Kidney epithelial cell (primary cell): Measurements from ENCODE around the gene SLC29A3. TPM values are rescaled to one million over a fixed set of nuclear protein-coding genes. Genes with fewer than 3 reads are reported as not detected.

ENCODE experiments used
- DNase-seq: peaks from one replicate; pipeline ENCODE4 v3.0.0-alpha.2; 2010; ENCODE audit warnings: low read depth
- H3K27me3 ChIP-seq: 2 replicates; pipeline ENCODE4 v1.6.0; 2011; ENCODE audit warnings: low read length; ENCODE audit not compliant: control insufficient read depth, insufficient read depth
- H3K36me3 ChIP-seq: 2 replicates; pipeline ENCODE4 v1.5.1; 2011; ENCODE audit warnings: low read length; ENCODE audit not compliant: control insufficient read depth, insufficient read depth
- H3K4me3 ChIP-seq: 2 replicates; pipeline ENCODE4 v1.5.1; 2011; ENCODE audit warnings: low read depth, mild to moderate bottlenecking, control low read depth, low read length
- total RNA-seq: library from RNA; depleted of rRNA; stranded (reverse); fragments of >200 nt; gene quantifications from 2 replicates; pipeline ENCODE4 v1.2.3, GENCODE V29; 2015
- TF ChIP-seq, protein P1 (sequence below): IDR thresholded peaks from 2 replicates; pipeline ENCODE4 v1.5.1; 2011; ENCODE audit warnings: mild to moderate bottlenecking, moderate library complexity, low read length, control low read depth, inconsistent platforms; ENCODE audit not compliant: insufficient read depth, poor library complexity, severe bottlenecking

SLC29A3 gene
- total RNA-seq, 1 donor from 2014 or later: 3.6 TPM

DNA sequence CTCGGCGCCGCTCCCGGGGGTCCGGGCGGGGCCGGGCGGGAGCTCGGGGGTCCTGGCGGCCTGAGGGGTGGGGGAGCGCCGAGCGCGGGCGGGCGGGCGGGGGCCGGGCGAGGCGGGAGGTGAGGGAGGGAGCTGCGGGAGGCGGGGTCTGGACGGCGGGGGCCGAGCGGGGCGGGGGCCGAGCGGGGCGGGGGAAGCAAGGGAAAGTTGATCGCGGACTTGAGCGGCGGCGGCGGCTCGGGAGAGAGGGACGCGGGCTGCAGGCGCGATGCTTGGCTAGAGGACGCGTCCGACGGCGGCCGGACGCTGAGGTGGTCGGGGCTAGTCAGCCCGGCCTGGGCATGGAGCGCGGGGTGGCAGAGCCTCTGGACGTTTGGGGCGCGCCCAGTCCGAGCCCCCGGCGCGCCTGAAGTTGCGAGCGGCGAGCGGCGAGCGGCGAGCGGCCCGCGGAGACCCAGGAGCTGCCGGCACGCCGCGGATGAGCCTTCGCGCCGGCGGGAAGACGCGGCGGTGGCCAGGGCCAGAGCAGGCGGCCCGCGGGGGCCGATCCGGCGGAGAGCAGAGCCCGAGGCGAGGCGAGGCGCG is 77.7 kb downstream of the SLC29A3 start, which contains the start of gene CDH23:
Gene CDH23 (plus strand): TSS at position 210 of the 585 bp plus-strand sequence. CDS start 42,912 bp downstream, outside the sequence.
- Histone ChIP-seq H3K36me3 (no peaks in the 10 kb centered on the region), H3K4me3 (no peak within 1 kb of the TSS), H3K27me3 (peaks cover 68% of the 10 kb centered on the region)
- no peak for DNase-seq
- TF ChIP-seq, protein P1, sequence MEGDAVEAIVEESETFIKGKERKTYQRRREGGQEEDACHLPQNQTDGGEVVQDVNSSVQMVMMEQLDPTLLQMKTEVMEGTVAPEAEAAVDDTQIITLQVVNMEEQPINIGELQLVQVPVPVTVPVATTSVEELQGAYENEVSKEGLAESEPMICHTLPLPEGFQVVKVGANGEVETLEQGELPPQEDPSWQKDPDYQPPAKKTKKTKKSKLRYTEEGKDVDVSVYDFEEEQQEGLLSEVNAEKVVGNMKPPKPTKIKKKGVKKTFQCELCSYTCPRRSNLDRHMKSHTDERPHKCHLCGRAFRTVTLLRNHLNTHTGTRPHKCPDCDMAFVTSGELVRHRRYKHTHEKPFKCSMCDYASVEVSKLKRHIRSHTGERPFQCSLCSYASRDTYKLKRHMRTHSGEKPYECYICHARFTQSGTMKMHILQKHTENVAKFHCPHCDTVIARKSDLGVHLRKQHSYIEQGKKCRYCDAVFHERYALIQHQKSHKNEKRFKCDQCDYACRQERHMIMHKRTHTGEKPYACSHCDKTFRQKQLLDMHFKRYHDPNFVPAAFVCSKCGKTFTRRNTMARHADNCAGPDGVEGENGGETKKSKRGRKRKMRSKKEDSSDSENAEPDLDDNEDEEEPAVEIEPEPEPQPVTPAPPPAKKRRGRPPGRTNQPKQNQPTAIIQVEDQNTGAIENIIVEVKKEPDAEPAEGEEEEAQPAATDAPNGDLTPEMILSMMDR: no peak

DNA sequence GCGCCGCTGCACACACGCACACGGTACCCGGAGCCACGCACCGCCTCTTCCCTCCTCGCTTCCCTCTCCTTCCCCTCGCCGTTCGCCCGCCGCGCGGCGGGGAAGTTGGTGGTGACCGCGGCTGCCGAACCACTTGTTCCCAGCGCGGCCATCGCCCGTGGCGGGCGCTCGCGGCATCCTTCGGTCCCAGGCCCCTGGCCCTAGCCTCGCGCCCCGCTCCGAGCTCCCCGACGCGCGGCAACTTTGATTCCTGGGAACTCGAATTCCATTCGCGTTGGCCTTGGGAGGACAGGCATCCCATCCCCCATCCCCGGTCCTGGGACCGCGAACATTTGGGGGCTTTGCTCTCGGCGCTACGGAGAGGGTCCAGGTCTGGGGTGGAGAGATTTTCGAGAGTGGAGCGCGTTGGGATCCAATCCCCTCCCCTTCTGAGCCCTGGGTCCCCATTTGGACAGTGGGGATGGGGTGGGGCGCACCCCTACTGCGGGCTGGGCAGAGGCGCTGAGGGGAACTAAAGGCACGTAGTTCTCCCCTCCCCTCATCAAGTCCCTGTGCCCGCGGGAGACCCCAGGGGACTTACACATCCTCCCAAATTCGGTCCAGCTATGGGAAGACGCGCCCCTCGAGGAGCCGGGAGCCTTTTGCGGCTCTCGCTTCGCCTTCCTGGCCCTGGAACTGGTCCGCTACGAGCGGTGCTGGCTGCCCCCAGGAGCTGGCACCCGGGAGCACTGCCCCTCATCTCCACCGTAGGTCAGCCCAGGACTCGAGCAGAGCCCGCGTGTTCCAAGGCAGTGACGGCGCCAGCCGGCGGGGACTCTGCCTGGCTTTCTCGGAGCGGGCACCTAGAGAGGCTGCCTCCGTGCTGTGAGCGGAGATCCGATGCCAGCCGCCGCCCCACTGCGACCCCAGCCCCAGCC is 78.5 kb downstream of the SLC29A3 start:
- TF ChIP-seq, protein P1: no peak
- no peak for DNase-seq

DNA sequence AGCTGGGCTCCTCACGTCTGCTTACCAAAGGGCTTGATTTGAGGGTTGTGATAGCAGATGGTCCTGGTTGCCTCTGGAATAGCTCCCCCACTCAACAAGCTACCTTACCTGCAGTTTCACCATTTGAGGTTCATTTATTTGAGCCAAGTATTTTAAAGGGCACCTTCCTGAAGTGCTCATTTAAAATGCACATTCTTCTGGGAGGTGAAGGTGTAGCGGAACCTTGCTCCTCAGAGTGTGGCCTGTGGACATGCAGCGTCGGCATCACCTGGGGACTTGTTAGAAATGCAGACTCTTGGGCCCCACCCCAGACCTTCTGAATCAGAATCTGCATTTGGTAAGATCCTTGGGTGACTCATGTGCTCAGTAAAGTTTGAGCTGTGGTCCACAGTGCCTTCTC is 79.9 kb downstream of the SLC29A3 start:
- DNase-seq: no peak
- TF ChIP-seq, protein P1: no peak
- Histone ChIP-seq H3K27me3 (peaks cover 56% of the 10 kb centered on the region), H3K36me3 (no peaks in the 10 kb centered on the region), H3K4me3 (no peak overlapping the region)

More for the DNA sequence above, 78.5 kb downstream of the SLC29A3 start:
- Histone ChIP-seq H3K27me3 (peaks cover 67% of the 10 kb centered on the region), H3K4me3 (no peak overlapping the region), H3K36me3 (no peaks in the 10 kb centered on the region)

DNA sequence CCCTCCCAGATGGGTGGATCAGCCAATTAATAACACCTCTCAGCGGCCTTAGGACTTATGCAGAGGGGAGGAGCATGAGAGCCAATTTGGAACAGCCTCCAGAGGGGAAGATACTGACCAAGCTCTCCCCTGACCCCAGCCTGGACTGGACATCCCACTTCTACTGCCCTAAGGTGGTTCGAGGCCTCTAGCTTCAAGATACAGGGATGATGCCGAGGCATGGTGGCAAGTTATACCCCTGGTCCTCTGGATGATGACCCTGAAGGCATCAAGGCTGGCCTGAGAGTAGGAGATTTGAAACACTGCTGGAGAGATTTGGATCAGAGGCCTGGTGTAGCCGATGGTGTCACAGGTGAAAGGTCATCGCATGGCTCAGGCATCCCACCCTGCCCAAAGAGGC is 80.9 kb downstream of the SLC29A3 start:
- TF ChIP-seq, protein P1: no peak
- Histone ChIP-seq H3K4me3 (no peak overlapping the region), H3K36me3 (no peaks in the 10 kb centered on the region), H3K27me3 (peaks cover 62% of the 10 kb centered on the region)
- no peak for DNase-seq

DNA sequence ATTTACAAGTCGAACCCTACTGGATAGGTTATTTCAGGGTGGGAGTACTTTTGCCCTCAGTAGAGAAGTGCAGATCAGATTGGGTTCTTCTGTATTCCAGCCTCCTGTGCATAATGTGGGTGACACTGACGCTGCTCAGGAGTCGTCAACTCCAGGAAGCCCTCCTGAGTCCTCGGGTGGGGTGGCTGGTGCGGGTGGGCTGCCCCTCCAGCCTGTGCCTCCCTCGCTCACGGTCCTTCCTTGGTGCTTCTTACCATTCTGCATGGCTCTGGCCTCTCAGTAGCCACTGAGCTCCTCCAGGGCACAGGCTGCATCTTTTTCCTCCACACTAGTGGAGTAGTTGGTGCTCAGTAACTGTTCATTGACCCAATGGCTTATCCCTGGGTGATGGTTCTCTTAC is 82.0 kb downstream of the SLC29A3 start:
- DNase-seq: no peak
- Histone ChIP-seq H3K27me3 (peaks cover 54% of the 10 kb centered on the region), H3K4me3 (no peak overlapping the region), H3K36me3 (no peaks in the 10 kb centered on the region)
- TF ChIP-seq, protein P1: no peak
